Putamen (tissue), 1 donor: ENCODE measurements around the gene EXOC6B.

Experiments used
- DNase-seq: peaks from one replicate; pipeline ENCODE4 v3.0.0-alpha.2; 2016; ENCODE audit warnings: low spot score

EXOC6B gene

DNA sequence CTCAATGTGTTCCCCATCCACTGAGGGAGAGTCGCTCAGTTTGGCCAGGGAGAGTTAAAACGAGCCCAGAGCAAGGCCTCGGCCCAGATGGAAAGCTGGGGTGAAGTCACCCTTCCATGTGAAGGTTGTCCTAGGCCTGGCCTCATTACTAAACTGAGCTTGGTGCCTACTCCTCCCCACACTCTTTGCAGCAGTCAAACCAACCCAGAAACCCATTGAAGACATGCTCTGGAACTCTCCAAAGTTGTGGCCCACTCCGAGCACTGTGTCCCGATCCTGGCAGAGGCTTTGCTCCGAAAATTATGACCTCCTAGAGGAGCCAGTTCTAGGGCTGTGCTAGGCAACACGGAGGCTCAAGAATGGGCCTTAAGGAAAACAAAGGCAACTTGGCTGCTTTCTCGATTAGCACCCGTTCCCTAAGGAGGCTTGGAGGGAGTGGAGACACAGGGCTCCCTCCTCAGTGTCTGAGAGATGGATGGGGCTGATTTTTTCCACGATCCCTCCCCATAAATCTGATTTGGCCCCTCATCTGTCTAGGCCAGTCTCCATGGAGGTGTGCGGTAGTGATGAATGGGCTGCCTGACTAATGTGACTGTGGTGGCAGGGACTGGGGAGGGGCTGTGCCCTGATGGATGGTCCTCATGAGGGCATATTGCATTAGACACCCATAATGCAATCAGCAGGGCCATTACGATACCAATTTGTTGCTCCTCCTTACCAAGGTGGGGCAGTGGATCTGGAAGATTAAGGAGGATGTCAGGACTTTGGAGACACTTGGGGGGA lies 666.4 kb downstream of the EXOC6B start:
- no peak for DNase-seq

- no peak for DNase-seq
Measured at GRCh38 chr2:72157871-72158771, 667.7 kb downstream of the EXOC6B start.

DNA sequence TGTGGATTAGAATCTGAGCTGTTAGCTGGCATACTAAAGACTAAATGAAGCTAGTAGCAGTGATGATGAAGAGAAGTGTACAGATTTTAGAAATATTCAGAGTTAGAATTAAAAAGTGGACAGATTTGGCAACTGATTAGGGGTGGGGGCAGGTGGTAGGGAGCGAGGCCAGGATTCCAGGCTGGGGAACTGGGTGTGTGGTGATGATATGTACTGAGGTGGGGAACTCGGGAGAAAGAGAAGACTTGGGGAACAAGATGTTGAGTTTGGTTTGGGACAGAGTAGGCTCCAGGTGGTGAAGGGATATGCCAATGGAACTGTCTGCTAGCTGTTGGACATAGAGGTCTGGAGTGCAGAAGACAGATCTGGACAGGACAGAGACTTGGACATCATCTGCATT lies 669.0 kb downstream of the EXOC6B start:
- no peak for DNase-seq

DNA sequence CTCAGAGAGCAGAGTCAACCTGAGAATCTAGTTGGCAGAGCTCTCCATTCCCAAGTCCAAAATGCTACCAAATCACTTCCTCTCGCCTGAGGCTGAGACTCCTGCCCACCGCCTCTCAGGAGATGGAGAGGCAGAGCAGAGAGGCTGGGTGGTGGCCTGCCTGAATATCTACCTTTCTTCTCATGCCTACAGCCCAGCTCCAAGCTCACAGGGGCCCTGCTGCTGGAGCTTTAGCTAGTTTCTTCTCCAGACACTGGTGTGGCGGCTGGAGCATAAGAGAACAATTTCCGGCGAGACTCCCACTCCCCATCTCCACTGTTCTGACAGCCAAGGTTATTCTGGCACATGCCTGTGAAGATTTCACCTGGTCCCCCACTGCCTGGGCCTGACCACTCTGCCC lies 670.1 kb downstream of the EXOC6B start:
- DNase-seq: no peak

DNA sequence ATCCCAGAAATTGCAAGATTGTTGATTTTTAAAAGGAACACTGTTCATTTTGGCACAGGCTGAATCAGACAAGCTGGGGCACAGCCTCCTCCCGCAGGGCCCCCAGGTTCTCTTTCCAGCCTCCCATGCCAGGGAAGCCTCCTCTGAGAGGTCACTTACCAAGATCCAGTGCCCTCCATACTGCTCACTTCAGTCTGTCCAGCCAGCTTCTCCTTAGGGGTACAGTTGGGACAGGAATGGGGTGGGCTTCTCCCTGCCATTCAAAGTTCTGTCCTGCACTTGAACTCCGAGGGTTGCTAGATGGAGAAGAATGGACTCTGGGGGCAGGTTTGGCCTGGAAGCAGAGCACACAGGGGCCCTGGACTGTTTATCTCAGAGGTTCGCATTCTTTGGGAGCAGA lies 670.7 kb downstream of the EXOC6B start:
- no peak for DNase-seq

DNA sequence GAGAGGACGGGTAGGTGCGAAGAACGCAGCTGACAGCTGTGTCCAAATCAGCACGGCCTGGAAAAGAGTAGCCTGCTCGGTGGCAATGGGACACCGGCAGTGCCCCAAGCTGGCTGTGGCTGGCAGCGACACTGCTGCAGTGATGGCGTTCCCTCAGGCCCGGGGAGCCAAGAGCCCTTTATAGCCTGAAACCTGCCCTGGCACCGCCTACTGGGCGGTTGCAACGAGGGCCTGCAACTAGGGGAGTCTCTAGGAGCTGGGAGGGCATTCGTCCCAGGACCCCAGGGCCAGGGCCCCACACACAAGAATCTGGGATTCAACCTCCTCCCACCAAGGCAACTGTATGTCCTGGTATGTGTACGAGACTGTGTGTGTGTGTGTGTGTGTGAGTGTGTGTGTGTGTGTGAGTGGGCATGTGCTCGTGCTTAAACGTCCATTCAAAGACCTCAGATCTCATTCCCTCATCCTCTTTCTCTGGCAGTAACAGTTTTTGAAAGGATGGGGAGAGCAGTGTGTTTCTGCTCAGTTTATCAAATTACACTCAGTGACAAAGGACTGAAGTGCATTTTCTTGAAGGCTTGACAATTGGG lies 671.4 kb downstream of the EXOC6B start:
- no peak for DNase-seq

- DNase-seq: no peak
Measured at GRCh38 chr2:72153924-72154323, 671.9 kb downstream of the EXOC6B start.

DNA sequence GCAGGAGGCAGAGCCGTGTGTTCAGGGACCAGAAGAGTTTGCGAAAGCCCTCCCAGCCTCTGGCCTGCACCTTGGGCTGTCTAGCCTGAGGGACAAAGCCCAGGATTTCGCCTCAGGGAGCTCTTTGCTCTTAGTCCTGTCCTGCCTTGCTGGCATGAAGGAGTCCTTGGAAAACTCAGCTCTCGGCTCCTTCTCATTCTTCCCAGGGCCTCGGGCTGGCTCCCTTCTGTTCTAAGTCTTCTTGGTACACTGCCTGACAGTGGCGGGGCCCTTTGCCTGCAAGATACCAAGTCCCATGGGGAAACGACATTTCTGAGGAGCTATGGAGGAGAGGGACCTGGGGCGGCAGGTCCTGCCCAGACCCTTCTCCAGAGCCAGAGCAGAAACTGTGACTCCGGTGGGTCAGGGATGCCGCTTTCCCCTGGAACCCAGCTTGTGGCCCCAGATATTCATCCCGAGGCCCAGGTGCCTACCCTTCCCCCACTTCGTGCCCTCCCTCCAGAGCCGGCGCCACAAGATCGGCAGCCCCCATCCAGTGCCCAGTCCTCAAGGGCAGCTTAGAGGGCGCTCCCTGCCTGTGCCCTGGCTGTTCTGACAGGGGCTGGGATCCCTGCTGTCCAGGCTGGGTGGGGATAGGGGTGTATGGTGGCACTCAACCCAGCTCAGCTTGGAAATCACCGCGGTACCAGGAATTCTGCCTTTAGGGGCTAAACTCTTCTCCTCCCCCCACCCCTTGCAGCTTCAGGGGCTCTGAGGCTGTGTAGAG lies 672.6 kb downstream of the EXOC6B start:
- DNase-seq: no peak

GRCh38 chr2:72150861-72151356 lies 674.9 kb downstream of the EXOC6B start:
- DNase-seq: no peak

- DNase-seq: peak; percentile 77
Measured at GRCh38 chr2:72150157-72150860, 675.5 kb downstream of the EXOC6B start.

GRCh38 chr2:72149556-72150156 lies 676.2 kb downstream of the EXOC6B start:
- no peak for DNase-seq

DNA sequence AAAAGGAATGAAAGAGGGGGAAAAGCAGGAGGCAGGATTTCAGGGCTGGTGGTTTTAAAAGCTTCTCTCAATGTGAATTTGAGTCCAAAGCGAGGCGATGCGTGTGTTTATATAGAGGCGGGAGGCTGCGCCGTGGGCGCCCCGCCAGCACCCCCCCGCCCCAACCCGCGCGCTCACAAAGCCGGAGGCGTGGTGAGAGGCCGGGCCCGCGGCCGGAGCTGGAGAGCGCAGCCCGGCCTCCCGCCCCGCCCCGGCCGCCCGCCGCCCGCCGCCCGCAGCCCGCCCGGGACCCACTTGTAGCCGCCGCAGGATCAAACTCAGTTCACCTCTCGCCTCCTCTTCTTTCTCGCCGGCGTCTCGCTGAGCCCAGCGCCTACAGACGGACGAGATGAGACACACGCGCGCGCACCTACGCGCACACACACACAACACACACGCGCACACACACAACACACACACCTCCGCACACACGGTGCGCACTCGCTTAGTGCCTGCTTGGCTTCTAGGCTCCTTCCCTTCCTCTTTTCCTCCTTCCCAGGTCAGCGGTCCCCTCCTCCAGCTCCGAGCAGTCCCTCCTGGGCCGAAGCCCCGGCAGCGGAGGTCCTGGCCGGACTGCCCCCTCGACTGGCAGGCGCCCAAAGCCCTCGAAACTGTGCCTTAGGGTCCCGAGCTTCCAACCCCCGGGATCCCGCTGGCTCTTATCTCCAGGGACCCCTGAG lies 676.8 kb downstream of the EXOC6B start:
- DNase-seq: peak; percentile 59

DNA sequence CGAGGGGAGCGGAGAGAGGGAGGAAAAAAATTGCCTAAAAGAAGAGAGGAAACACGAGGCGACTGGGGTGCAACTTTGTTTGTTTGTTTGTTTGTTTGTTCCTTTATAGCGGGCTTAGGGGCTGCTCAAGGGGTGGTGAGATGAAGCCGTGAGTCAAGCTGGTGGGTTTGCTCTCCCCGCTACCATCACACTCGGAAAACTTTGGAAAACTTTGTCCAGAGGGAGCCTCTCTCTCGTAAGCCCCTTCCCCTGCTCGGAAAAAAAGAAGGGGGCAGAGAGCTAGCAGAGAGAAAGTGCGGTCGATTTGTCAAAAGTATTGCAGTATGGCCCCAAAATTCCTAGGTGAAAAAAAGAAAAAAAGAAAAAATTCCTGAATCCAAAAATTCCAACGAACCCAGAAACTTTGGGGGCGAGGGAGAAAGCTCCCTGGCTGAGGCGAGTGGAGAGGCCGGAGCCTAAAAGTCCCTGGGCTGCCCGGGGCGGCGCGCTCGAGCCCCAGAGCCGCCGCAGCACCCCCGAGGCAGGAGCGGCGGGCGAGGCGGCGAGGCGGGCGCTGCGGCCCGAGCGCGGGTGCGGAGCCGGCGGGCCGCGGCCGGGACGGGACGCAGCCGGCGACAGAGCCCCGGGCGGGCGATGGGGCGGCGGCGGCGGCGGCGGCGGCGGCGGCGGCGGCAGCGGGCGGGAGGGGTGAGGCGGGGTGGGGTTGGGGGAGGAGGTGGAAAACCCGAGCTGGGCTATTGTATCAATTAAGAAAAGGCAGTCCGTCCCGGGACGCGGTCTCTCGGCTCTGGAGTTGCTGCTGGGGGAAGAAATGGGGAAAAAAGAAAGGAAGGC lies 677.6 kb downstream of the EXOC6B start:
- DNase-seq: no peak

DNA sequence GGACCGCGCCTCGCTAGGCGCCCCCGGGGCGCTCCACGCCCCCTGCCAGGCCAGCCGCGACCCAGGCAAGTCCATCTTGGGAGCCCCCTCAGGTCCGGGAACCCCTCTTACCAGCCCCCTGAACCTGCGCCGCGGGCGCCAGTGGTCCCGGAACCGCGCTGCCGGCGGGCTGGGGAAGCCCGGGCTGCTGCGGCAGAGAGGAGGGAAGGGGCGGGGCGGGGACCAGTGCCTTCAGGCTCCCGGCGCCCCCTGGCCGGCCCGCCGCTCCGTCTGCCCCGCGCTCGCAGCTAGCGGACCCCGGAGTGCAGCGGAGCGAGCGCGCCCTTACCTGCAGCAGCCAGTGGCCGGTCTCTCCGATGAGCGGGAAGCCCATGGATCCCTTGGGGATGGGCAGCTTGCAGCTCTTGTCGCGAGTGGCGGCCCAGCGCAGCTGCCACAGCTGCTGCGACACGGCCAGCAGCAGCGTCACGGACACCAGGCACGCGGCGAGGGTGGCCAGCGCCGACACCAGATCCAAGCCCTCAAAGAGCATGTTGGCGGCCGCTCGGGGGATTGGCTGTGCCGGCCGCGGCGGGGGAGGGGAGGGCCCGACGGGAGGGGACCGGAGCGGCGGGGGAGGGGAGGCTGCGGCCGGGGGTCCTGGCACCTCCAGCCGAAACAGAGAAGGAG lies 678.4 kb downstream of the EXOC6B start, which contains the start of gene CYP26B1:
TSS of gene CYP26B1 (minus strand) at position 560 of the 669 bp plus-strand sequence. CDS start at position 532, 28 bp downstream.
- DNase-seq: no peak

DNA sequence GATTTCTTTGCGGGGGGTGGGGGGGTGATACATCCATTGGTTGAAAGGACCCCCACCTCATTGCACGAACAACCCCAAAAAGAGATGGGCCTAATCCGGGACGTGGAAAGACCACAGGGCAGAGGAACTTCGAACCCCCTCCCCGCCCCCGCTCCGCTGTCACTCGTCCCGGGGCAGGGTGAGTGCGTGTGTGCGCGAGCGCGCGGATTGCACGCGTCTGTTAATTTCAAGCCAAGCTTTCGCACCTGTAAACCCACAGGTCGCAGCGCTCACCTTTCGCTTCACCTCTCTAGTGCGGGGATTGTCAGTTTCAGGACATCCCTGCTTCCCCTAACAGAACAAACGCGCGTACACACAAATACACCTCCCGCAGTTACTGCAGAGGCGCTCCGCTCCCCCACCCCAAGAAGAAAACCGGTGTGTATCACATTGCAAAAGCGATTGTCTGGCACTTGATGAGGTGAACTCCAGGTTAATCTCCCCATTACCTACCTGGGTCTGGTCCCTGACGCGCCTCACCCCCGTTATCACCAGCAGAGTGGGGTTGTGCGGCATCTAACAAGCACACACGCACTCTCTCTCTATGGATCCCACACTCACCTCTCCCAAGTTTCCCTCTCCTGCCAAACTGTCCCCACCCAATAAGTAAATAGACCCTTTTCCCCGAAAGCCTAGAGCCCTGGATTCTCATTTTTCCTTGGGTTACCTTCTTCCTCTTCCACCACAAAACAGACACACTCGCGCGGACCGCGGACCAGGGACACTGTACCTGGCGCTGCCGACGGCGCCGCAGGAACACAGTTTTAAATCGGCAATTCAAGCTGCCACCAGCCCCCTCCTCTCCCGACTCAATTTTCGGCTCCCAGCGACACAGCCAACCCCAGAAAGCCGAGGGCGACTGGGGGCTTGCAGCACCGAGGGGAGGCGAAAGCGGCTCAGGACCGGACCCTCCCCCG lies 679.2 kb downstream of the EXOC6B start:
- DNase-seq: no peak

DNA sequence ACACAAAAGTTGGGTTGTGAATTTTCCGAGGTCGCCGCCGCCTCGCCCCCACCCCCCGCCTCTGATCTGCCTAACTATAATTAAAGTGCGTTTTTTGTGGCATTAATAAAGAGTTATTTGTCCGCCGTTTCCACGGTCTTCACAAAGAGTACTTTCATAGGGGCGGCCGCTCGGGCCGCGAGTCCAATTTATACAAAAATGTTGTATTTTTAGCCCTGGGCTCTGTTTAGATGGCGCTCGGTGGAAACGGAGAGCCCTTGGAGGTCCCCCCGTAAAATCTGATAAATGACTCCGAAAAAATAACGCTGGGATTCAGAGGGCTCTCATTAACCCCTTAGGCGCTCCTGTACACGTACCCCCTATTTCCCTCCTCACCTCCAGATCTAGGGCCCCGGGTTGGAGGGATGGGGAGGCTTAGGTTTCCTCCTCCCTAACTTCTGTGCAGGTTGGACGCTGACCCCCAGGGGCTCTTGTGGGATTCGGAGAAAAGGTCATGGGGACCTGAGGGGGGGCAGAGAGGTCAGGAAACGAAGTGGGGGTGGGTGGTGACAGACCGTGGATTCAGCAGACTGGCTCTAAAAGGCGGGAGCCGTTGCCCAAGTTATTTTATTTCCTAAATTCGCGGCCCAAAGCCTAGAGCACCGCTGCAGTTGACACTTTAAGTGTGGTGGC lies 680.0 kb downstream of the EXOC6B start:
- no peak for DNase-seq

DNA sequence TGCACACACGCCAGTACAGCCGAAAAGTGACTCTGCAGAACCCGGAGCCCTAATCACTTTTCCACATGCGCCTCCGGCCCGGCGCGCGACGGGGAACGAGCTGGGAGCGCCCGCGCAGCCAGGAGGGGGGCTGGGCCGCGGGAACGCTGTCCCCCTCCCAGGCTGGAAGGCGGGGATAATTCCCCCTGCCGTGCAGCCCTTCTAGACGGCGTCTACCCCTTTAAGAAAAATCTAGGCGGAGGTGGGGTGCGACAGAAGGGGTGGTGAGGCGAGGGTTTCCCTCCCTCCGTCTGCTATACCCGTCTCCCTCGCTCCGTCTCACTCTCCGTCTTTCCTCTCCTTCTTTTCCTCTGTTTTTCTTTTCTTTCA lies 680.6 kb downstream of the EXOC6B start:
- no peak for DNase-seq
